BLaER1 treated with 17β-estradiol and CSF1 and Interleukin-3, amounts not matched to agents 10 nM and 100 nM (cell line): Measurements from ENCODE around the gene TLR2.

Experiments used
- H3K27ac ChIP-seq, 11 experiments: shearing (Covaris generic); formaldehyde crosslinking; 2 replicates each; pipeline ENCODE4 v1.8.1; 2022
- H3K27me3 ChIP-seq, 11 experiments: shearing (Covaris generic); formaldehyde crosslinking; 2 replicates each; pipeline ENCODE4 v1.8.1; 2022
- H3K36me3 ChIP-seq, 11 experiments: shearing (Covaris generic); formaldehyde crosslinking; 2 replicates each; pipeline ENCODE4 v1.8.1; 2022
- H3K4me1 ChIP-seq, 10 experiments: shearing (Covaris generic); formaldehyde crosslinking; 2 replicates each; pipeline ENCODE4 v1.8.1; 2022
- H3K4me2 ChIP-seq, 11 experiments: shearing (Covaris generic); formaldehyde crosslinking; 2 replicates each; pipeline ENCODE4 v1.8.1; 2022
- H3K4me3 ChIP-seq, 10 experiments: shearing (Covaris generic); formaldehyde crosslinking; 2 replicates each; pipeline ENCODE4 v1.8.1; 2022
- H3K9ac ChIP-seq, 11 experiments: shearing (Covaris generic); formaldehyde crosslinking; 2 replicates each; pipeline ENCODE4 v1.8.1; 2022
- H3K9me3 ChIP-seq, 11 experiments: shearing (Covaris generic); formaldehyde crosslinking; replicated peaks in 1 of 11; 2 replicates each; pipeline ENCODE4 v1.8.1; 2022
- H4K20me1 ChIP-seq, 11 experiments: shearing (Covaris generic); formaldehyde crosslinking; 2 replicates each; pipeline ENCODE4 v1.8.1; 2022
- Cebpa-rat ChIP-seq, 11 experiments: shearing (Covaris generic); IDR thresholded peaks; 2 replicates each; pipeline ENCODE4 v1.8.1; 2022

The TLR2 gene

DNA sequence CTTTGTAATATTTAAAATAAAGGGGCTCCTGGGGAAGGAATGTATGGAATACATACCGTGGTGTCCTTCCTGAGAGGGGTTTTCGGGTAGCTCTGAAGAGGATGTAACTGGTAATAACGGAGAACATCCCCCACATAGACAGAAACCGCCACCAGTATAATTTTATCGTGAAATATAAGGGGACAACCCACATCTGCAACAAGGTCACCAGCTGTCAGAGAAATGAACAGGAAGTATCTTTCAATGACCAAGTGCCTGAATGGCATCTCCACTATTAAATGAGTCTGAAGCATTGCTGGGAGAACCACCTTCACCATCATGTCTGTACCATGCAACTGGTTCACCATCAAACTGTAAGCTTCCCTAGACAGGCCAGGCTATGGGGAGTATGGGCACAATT lies 44.1 kb downstream of the TLR2 start:
- H3K27me3 ChIP-seq: no peaks in the 10 kb centered on the region
- no peaks in the 10 kb centered on the region for H4K20me1 ChIP-seq
- peaks cover 0 to 5% (median 0%) of the 10 kb centered on the region in 11 experiments; a peak in 1 of 22 replicates for H3K36me3 ChIP-seq
- H3K27ac ChIP-seq: peak overlapping the region; percentile 59 to 81 (median 77); a peak in 21 of 22 replicates
- no peak for TF ChIP-seq Cebpa-rat (IDR thresholded peaks at IDR 0.05)
- peak overlapping the region in 9 of 10 experiments; percentile 18 to 53 (median 42); a peak in 13 of 20 replicates for H3K4me3 ChIP-seq
- H3K4me2 ChIP-seq: peak overlapping the region; percentile 76 to 91 (median 85)
- peaks cover 73 to 94% (median 90%) of the 10 kb centered on the region in 10 experiments for H3K4me1 ChIP-seq
- 0 out of 22 replicates have a peak, but pooled peaks cover 0 to 5% (median 0%) of the 10 kb centered on the region in 11 experiments for H3K9me3 ChIP-seq
- H3K9ac ChIP-seq: peak overlapping the region in 10 of 11 experiments; percentile 31 to 70 (median 54); a peak in 17 of 22 replicates

DNA sequence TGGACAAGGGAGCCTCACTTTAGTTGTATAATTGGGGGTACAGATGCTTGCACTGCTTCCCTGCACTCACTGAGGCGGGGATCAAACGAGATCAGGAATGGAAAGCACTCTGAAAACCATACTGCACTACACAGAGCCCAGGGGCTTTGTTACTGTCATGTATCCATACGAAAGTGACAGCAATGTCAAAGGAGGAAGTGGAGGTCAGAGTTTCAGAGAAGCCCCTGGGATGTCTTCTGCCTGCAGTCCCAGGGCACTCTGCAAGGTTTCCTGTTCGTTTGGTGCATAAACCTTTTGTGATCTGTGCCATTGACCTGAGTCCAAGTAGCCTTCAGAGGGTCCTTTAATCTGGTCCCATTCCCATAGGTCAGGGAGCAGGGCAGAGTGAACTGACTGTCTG lies 44.6 kb downstream of the TLR2 start:
- no peaks in the 10 kb centered on the region for H3K27me3 ChIP-seq
- H3K4me1 ChIP-seq: peaks cover 76 to 98% (median 94%) of the 10 kb centered on the region in 10 experiments
- H3K9me3 ChIP-seq: 0 out of 22 replicates have a peak, but pooled peaks cover 0 to 4% (median 0%) of the 10 kb centered on the region in 11 experiments
- H3K4me3 ChIP-seq: peak overlapping the region in 7 of 10 experiments; percentile 23 to 53 (median 45); a peak in 10 of 20 replicates
- H3K36me3 ChIP-seq: 0 out of 22 replicates have a peak, but pooled peaks cover 0 to 5% (median 0%) of the 10 kb centered on the region in 11 experiments
- H3K4me2 ChIP-seq: peak overlapping the region; percentile 76 to 91 (median 85)
- H3K27ac ChIP-seq: peak overlapping the region; percentile 59 to 81 (median 77); a peak in 21 of 22 replicates
- no peak for TF ChIP-seq Cebpa-rat (IDR thresholded peaks at IDR 0.05)
- no peaks in the 10 kb centered on the region for H4K20me1 ChIP-seq
- H3K9ac ChIP-seq: peak overlapping the region in 10 of 11 experiments; percentile 31 to 70 (median 54); a peak in 17 of 22 replicates

DNA sequence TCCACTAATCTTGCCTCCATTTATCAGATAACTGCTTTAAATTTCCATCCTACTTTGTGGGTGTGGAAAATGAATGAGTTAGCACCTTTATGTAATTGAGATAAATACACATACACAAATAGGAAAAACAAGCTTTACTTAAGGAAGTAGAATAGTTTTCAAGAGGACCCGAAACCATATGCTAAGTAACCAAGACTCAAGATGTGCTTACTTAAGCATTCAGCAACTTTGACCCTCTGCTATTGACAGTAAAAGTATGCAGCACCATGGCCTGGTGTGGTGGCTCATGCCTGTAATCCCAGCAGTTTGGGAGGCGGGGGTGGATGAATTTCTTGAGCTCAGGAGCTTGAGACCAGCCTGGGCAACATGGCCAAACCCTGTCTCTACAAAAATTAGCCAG lies 45.8 kb downstream of the TLR2 start:
- H3K9ac ChIP-seq: peak overlapping the region in 3 of 11 experiments; percentile 11 to 60 (median 42); a peak in 4 of 22 replicates
- H3K27ac ChIP-seq: peak overlapping the region; percentile 5 to 81 (median 77); a peak in 18 of 22 replicates
- peaks cover 76 to 99% (median 92%) of the 10 kb centered on the region in 10 experiments for H3K4me1 ChIP-seq
- peaks cover 0 to 4% (median 2%) of the 10 kb centered on the region in 11 experiments; a peak in 5 of 22 replicates for H3K9me3 ChIP-seq
- H3K27me3 ChIP-seq: no peaks in the 10 kb centered on the region
- peak overlapping the region; percentile 76 to 91 (median 85) for H3K4me2 ChIP-seq
- no peaks in the 10 kb centered on the region for H4K20me1 ChIP-seq
- no peak for TF ChIP-seq Cebpa-rat (IDR thresholded peaks at IDR 0.05)
- H3K36me3 ChIP-seq: no peaks in the 10 kb centered on the region
- H3K4me3 ChIP-seq: no peak overlapping the region

DNA sequence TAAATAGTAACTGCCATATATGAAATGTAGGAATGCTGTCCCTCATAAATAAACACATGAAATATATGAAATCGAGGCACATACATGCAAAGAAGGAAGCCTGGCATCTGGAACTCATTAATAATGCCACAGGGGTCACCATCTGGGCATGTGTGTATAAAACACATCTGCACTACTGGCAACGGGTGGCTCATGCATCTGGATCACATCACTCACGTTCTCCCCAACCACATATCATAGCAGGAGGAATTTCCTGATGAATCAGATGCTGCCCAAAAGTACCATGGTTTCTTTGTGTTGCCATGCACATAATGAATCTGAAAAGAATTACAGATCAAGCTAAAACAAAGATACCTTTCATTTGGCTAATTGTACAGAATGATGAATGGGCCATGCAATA lies 47.2 kb downstream of the TLR2 start:
- Histone ChIP-seq H3K4me1 (peaks cover 64 to 98% (median 80%) of the 10 kb centered on the region in 10 experiments), H3K4me2 (peak overlapping the region; percentile 58 to 91 (median 83); a peak in 21 of 22 replicates), H4K20me1 (no peaks in the 10 kb centered on the region), H3K27me3 (no peaks in the 10 kb centered on the region), H3K9me3 (peaks cover 0 to 16% (median 10%) of the 10 kb centered on the region in 11 experiments; a peak in 10 of 22 replicates), H3K4me3 (no peak overlapping the region; a peak in 1 of 20 replicates), H3K36me3 (no peaks in the 10 kb centered on the region), H3K27ac (peak overlapping the region; percentile 42 to 81 (median 74); a peak in 19 of 22 replicates), H3K9ac (peak overlapping the region in 4 of 11 experiments; percentile 20 to 64 (median 40); a peak in 4 of 22 replicates)
- TF ChIP-seq Cebpa-rat (IDR thresholded peaks at IDR 0.05): no peak

- TF ChIP-seq Cebpa-rat (IDR thresholded peaks at IDR 0.05): no peak
- Histone ChIP-seq H3K36me3 (peaks cover 0 to 12% (median 0%) of the 10 kb centered on the region in 11 experiments; a peak in 3 of 22 replicates), H3K4me1 (peaks cover 38 to 77% (median 53%) of the 10 kb centered on the region in 10 experiments), H3K27ac (no peak overlapping the region), H3K9me3 (peaks cover 20 to 41% (median 34%) of the 10 kb centered on the region in 11 experiments; a peak in 21 of 22 replicates), H3K4me3 (no peak overlapping the region), H3K27me3 (no peaks in the 10 kb centered on the region), H3K9ac (no peak overlapping the region), H3K4me2 (peak overlapping the region in 8 of 11 experiments; percentile 1 to 88 (median 30); a peak in 11 of 22 replicates), H4K20me1 (no peaks in the 10 kb centered on the region)
These were observed 49.8 kb downstream of the TLR2 start for GRCh38 chr4:153733751-153734448.

DNA sequence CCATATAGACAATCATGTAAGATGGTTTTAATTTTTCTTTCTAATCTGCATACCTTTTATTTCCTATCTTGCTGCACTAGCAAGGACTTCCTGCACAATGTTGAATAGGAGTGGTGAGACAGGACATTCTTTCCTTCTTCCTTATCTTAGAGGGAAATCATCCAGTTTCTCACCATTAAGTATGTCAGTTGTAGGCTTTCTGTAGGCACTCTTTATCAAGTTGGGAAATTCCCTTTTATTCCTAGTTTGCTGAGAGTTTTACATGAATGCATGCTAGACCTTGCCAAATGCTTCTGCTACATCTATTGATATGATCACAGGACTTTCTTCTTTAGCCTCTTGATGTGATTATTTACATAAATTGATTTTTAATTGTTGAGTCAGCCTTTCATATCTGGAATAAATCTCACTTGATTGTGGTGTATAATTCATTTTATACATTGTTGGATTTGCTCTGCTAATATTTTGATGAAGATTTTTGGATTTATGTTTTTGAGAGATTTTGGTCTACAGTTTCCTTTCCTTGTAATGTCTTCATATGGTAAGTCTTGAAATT lies 51.9 kb downstream of the TLR2 start:
- H3K27ac ChIP-seq: no peak overlapping the region
- H3K4me1 ChIP-seq: peaks cover 20 to 59% (median 35%) of the 10 kb centered on the region in 10 experiments
- H3K4me2 ChIP-seq: peak overlapping the region in 2 of 11 experiments; percentile 18 to 39; a peak in 4 of 22 replicates
- TF ChIP-seq Cebpa-rat (IDR thresholded peaks at IDR 0.05): no peak
- no peak overlapping the region for H3K4me3 ChIP-seq
- no peaks in the 10 kb centered on the region for H3K27me3 ChIP-seq
- H3K9ac ChIP-seq: no peak overlapping the region
- peaks cover 0 to 12% (median 7%) of the 10 kb centered on the region in 11 experiments; a peak in 11 of 22 replicates for H3K36me3 ChIP-seq
- no peaks in the 10 kb centered on the region for H4K20me1 ChIP-seq
- H3K9me3 ChIP-seq: peaks cover 38 to 62% (median 52%) of the 10 kb centered on the region in 11 experiments

GRCh38 chr4:153741541-153741940 lies 57.5 kb downstream of the TLR2 start:
- Histone ChIP-seq H3K4me1 (peaks cover 17 to 65% (median 24%) of the 10 kb centered on the region in 10 experiments), H3K27me3 (no peaks in the 10 kb centered on the region), H3K9me3 (peaks cover 47 to 71% (median 61%) of the 10 kb centered on the region in 11 experiments), H3K4me2 (peak overlapping the region; percentile 6 to 80 (median 34); a peak in 20 of 22 replicates), H3K27ac (peak overlapping the region in 6 of 11 experiments; percentile 1 to 81 (median 48); a peak in 10 of 22 replicates), H3K36me3 (peaks cover 0 to 23% (median 9%) of the 10 kb centered on the region in 11 experiments; a peak in 11 of 22 replicates), H3K4me3 (peak overlapping the region in 2 of 10 experiments; percentile 1 to 38; a peak in 1 of 20 replicates), H3K9ac (peak overlapping the region in 2 of 11 experiments; percentile 45 to 55; a peak in 3 of 22 replicates), H4K20me1 (no peaks in the 10 kb centered on the region)
- TF ChIP-seq Cebpa-rat (IDR thresholded peaks at IDR 0.05): no peak

- H3K9me3 ChIP-seq: peaks cover 6 to 35% (median 25%) of the 10 kb centered on the region in 11 experiments
These were observed 61.6 kb downstream of the TLR2 start for GRCh38 chr4:153745651-153746050.

More at GRCh38 chr4:153745651-153746050, 61.6 kb downstream of the TLR2 start:
- H3K36me3 ChIP-seq: peaks cover 0 to 13% (median 5%) of the 10 kb centered on the region in 11 experiments; a peak in 8 of 22 replicates
- no peaks in the 10 kb centered on the region for H3K27me3 ChIP-seq
- no peak overlapping the region for H3K9ac ChIP-seq
- TF ChIP-seq Cebpa-rat (IDR thresholded peaks at IDR 0.05): no peak
- H4K20me1 ChIP-seq: no peaks in the 10 kb centered on the region
- no peak overlapping the region for H3K27ac ChIP-seq
- no peak overlapping the region for H3K4me3 ChIP-seq
- peak overlapping the region in 5 of 11 experiments; percentile 1 to 85 (median 70); a peak in 7 of 22 replicates for H3K4me2 ChIP-seq
- H3K4me1 ChIP-seq: peaks cover 55 to 97% (median 64%) of the 10 kb centered on the region in 10 experiments
